AG04450 (cell line): Measurements from ENCODE around the gene ZDHHC12. TPM values are rescaled to one million over a fixed set of nuclear protein-coding genes. Genes with fewer than 3 reads are reported as not detected.

Source experiments
- CTCF ChIA-PET: fragments of 300-600, 350-600 bp; formaldehyde crosslinking; extraction: SDS; loops from one replicate; lab custom pipeline; 2022; ENCODE audit warnings: antibody characterized with exemption, inconsistent platforms; lab: Charles Lee
- POLR2A ChIA-PET: fragments of 350-600 bp; formaldehyde crosslinking; extraction: SDS; loops from one replicate; lab custom pipeline; 2021; ENCODE audit warnings: antibody characterized with exemption, inconsistent platforms; lab: Yijun Ruan, JAX
- DNase-seq: peaks from one replicate; pipeline ENCODE4 v3.0.0-alpha.2; 2011; ENCODE audit warnings: low read depth, low spot score
- H3K27ac ChIP-seq: one replicate; pipeline ENCODE4 v1.5.1; 2012; ENCODE audit warnings: low read depth, low read length, control low read depth
- H3K27me3 ChIP-seq: one replicate; pipeline ENCODE4 v1.6.0; 2012; ENCODE audit warnings: low read length; ENCODE audit not compliant: control insufficient read depth, insufficient read depth
- H3K4me3 ChIP-seq: 2 replicates; pipeline ENCODE4 v1.5.1; 2011; ENCODE audit warnings: mild to moderate bottlenecking, low read depth, low read length, control low read depth
- H3K9me3 ChIP-seq: 2 replicates; pipeline ENCODE4 v1.5.1; 2012; ENCODE audit warnings: low read length; ENCODE audit not compliant: control insufficient read depth, insufficient read depth
- polyA plus RNA-seq: library from polyadenylated mRNA; depleted of rRNA; stranded (reverse); fragments of >200 nt; gene quantifications from 2 replicates; pipeline ENCODE4 v1.2.3, GENCODE V29; 2011
- TF ChIP-seq, protein P1 (sequence below): IDR thresholded peaks from 2 replicates; pipeline ENCODE4 v1.5.1; 2011; ENCODE audit warnings: low read depth, low read length, control low read depth, inconsistent platforms

ZDHHC12 gene
- polyA plus RNA-seq, 1 experiment: 23.2 TPM

DNA sequence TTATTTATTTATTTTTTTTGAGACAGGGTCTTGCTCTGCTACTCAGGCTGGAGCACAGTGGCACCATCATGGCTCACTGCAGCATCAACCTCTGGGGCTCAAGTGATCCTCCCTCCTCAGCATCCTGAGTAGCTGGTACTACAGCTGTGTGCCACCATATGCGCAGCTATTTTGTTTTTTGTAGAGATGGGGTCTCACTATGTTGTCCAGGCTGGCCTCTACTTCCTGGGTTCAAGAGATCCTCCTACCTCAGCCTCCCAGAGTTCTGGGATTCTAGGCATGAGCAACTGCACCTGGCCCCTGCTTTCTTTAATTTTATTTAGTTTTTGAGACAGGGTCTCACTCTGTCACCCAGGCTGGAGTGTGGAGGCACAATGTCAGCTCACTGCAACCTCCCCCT is 19.5 kb upstream of the ZDHHC12 start:
- H3K4me3 ChIP-seq: no peak overlapping the region
- DNase-seq: no peak
- POLR2A ChIA-PET: interaction anchor here (0.7 kb wide), 1 partner anchor 9 kb away, joined by 3 read pairs; no protein-coding TSS in a partner anchor
- TF ChIP-seq, protein P1, sequence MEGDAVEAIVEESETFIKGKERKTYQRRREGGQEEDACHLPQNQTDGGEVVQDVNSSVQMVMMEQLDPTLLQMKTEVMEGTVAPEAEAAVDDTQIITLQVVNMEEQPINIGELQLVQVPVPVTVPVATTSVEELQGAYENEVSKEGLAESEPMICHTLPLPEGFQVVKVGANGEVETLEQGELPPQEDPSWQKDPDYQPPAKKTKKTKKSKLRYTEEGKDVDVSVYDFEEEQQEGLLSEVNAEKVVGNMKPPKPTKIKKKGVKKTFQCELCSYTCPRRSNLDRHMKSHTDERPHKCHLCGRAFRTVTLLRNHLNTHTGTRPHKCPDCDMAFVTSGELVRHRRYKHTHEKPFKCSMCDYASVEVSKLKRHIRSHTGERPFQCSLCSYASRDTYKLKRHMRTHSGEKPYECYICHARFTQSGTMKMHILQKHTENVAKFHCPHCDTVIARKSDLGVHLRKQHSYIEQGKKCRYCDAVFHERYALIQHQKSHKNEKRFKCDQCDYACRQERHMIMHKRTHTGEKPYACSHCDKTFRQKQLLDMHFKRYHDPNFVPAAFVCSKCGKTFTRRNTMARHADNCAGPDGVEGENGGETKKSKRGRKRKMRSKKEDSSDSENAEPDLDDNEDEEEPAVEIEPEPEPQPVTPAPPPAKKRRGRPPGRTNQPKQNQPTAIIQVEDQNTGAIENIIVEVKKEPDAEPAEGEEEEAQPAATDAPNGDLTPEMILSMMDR: no peak
- H3K27ac ChIP-seq: no peak overlapping the region
- H3K9me3 ChIP-seq: no peaks in the 10 kb centered on the region
- H3K27me3 ChIP-seq: no peaks in the 10 kb centered on the region
- CTCF ChIA-PET: no interaction called here

DNA sequence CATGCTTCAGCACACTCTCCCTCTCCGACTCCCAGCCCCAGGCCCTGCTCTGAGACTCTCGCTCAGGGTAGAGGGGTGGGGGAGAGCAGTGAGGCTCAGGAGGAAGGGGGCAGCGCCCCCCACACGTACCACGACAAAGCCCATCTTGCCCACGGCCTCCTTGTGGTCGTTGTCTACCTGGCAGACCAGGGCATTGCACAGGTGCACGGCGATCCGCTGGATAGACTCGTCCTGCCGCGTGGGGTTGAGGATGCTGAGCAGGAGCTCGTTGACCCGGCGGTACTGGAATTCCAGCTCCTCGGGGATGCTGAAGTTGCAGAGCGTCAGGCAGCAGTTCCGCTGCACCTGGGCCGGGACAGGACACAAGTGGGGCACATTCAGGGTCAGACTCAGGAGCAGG is 18.5 kb upstream of the ZDHHC12 start:
- no peaks in the 10 kb centered on the region for H3K27me3 ChIP-seq
- no peak overlapping the region for H3K4me3 ChIP-seq
- ChIA-PET CTCF (interaction anchor here (1.1 to 1.2 kb wide), 2 partner anchors 10 to 41 kb away, joined by 3 to 4 read pairs; partner anchors contain the start of gene PKN3), POLR2A (no interaction called here)
- H3K27ac ChIP-seq: no peak overlapping the region
- no peaks in the 10 kb centered on the region for H3K9me3 ChIP-seq
- TF ChIP-seq, protein P1: no peak
- DNase-seq: no peak

DNA sequence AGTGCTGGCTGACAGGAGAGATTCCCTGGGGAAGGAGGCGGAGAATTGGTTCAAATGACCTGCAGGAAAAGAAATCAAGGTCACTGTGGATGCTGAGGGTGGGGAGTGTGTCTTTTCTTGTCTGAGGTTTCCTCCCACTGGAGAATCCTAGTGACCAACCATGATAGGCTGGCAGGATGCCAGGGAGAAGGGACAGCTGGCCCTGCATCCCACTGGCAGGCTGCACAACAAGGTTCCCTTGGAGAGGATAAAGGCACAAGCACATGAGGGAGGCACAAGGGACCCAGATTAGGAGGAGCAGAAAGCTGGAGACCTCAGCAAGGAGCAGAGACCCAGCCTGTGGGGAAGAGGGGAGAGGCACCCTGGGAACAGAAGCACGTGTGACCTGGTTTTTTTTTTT is 11.4 kb upstream of the ZDHHC12 start:
- H3K27ac ChIP-seq: no peak overlapping the region
- TF ChIP-seq, protein P1: no peak
- ChIA-PET POLR2A (no interaction called here), CTCF (interaction anchor here (1.1 kb wide), 1 partner anchor 83 kb away, joined by 3 read pairs; the partner anchor contains the start of gene ENDOG)
- H3K27me3 ChIP-seq: no peaks in the 10 kb centered on the region
- H3K4me3 ChIP-seq: no peak overlapping the region
- no peak for DNase-seq
- H3K9me3 ChIP-seq: no peaks in the 10 kb centered on the region

DNA sequence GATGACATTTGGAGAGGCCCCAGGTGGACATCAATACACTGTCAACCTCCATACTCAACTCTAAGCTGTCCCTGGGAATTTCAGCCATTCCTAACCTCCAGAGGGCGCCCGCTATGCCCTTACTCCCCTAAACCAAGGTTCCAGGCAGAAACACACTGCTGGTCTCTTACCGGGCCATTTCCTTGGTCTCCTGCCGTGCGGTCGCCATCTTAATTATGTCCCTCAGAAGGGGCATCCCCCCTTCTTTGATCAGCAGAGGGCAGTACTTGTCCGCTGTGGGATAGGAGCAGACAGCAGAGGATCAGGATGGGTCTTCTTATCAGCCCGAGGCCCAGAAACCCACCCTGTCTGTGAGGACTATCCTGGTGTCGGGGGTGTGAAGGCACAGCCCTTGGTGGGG is 9.3 kb upstream of the ZDHHC12 start:
- no peak overlapping the region for H3K4me3 ChIP-seq
- POLR2A ChIA-PET: no interaction called here
- no peaks in the 10 kb centered on the region for H3K27me3 ChIP-seq
- DNase-seq: peak; percentile 53
- H3K9me3 ChIP-seq: no peaks in the 10 kb centered on the region; the same call in 1 of the 2 replicates
- CTCF ChIA-PET: interaction anchor here (0.5 to 3.1 kb wide), 14 partner anchors 9 to 390 kb away, joined by 3 to 22 read pairs (median 4); partner anchors contain the start of genes ENDOG, PKN3 and ZDHHC12
- H3K27ac ChIP-seq: no peak overlapping the region
- TF ChIP-seq, protein P1: peak; percentile 83

DNA sequence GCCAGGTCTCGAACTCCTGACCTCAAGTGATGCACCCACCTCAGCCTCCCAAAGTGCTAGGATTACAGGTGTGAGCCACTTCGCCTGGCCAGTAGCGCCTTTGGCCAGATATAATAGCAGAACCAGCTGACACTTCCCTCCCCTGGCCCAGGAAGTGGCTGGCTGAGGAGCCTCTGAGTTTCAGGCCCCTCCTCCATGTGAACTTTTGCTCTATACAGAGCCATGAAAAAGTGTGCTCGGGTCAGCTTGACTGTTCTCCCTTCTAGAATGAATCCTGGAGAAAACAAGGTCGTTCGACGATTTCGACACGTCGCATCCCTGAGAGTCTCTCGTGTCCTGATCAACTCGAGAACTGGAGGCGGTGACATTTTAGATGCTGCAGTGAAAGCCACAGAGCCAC is 8.6 kb upstream of the ZDHHC12 start:
- H3K9me3 ChIP-seq: no peaks in the 10 kb centered on the region; the same call in 1 of the 2 replicates
- ChIA-PET POLR2A (no interaction called here), CTCF (interaction anchor here (0.5 to 3.1 kb wide), 13 partner anchors 8 to 390 kb away, joined by 3 to 22 read pairs (median 4); partner anchors contain the start of genes ENDOG, PKN3 and ZDHHC12)
- no peak for DNase-seq
- no peaks in the 10 kb centered on the region for H3K27me3 ChIP-seq
- no peak overlapping the region for H3K4me3 ChIP-seq
- no peak overlapping the region for H3K27ac ChIP-seq
- TF ChIP-seq, protein P1: no peak
